Neural crest cell (in vitro differentiated cells): Measurements from ENCODE around the gene PNPLA7. TPM values are rescaled to one million over a fixed set of nuclear protein-coding genes. Genes with fewer than 3 reads are reported as not detected.
A peak's percentile ranks its signal among the peaks of the same experiment; 100 is the strongest.
"Not testable (repeated sequence)": the region's sequence is repeated elsewhere in the genome, so short reads cannot be mapped to it uniquely, and the experiment has no call there.

Source experiments
- DNase-seq: peaks from one replicate; pipeline ENCODE4 v3.0.0; 2021; ENCODE audit warnings: low read depth, mixed read lengths, low spot score
- H3K27ac Mint-ChIP-seq: one replicate; pipeline ENCODE4 v1.8.0; 2021; ENCODE audit warnings: mild to moderate bottlenecking, mixed read lengths; ENCODE audit not compliant: unreplicated experiment
- H3K27me3 Mint-ChIP-seq: 2 replicates; pipeline ENCODE4 v1.8.0; 2021; ENCODE audit warnings: low read depth, mild to moderate bottlenecking, mixed read lengths
- H3K36me3 Mint-ChIP-seq: 2 replicates; pipeline ENCODE4 v1.8.0; 2021; ENCODE audit warnings: low read depth, mild to moderate bottlenecking, mixed read lengths
- H3K4me1 Mint-ChIP-seq: 2 replicates; pipeline ENCODE4 v1.8.0; 2021; ENCODE audit warnings: mixed read lengths
- H3K4me3 Mint-ChIP-seq: one replicate; pipeline ENCODE4 v1.8.0; 2021; ENCODE audit warnings: mild to moderate bottlenecking, mixed read lengths
- H3K9me3 Mint-ChIP-seq: 2 replicates; pipeline ENCODE4 v1.8.0; 2021; ENCODE audit warnings: mixed read lengths
- total RNA-seq: library from RNA; stranded (reverse); gene quantifications from 2 replicates; pipeline ENCODE4 v1.2.1, GENCODE V29; 2021
- TF ChIP-seq, protein P1 (sequence below): fragments of 200-600 bp; sonication (generic); conservative IDR thresholded peaks from 2 replicates; pipeline ENCODE4 v1.5.0; 2021; ENCODE audit warnings: antibody characterized with exemption, mild to moderate bottlenecking

PNPLA7 gene
- total RNA-seq, 1 donor from 2014 or later, result 2.2 TPM

DNA sequence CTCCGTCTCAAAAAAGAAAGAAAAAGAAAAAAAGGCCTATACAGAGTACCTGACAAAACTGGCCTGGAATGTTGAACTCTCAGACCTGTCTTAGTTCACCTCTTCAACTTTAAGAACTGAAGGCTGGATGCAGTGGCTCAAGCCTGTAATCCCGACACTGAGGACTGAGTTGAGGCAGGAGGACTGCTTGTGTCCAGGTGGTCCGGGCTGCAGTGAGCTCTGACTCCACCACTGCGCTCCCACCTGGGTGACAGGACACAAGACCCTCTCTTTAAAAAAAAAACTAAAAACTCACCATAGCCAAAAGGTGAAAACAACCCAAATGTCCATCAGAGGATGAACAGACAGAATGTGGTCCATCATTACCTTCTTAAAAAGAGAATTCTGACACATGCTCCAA, 7.9 kb upstream of the PNPLA7 start:
- no peak for DNase-seq
- H3K27ac Mint-ChIP-seq, result no peak overlapping the region
- H3K27me3 Mint-ChIP-seq, result no peaks in the 10 kb centered on the region
- TF ChIP-seq, protein P1, sequence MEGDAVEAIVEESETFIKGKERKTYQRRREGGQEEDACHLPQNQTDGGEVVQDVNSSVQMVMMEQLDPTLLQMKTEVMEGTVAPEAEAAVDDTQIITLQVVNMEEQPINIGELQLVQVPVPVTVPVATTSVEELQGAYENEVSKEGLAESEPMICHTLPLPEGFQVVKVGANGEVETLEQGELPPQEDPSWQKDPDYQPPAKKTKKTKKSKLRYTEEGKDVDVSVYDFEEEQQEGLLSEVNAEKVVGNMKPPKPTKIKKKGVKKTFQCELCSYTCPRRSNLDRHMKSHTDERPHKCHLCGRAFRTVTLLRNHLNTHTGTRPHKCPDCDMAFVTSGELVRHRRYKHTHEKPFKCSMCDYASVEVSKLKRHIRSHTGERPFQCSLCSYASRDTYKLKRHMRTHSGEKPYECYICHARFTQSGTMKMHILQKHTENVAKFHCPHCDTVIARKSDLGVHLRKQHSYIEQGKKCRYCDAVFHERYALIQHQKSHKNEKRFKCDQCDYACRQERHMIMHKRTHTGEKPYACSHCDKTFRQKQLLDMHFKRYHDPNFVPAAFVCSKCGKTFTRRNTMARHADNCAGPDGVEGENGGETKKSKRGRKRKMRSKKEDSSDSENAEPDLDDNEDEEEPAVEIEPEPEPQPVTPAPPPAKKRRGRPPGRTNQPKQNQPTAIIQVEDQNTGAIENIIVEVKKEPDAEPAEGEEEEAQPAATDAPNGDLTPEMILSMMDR, result no peak
- peaks cover 26% of the 10 kb centered on the region for H3K36me3 Mint-ChIP-seq
- H3K9me3 Mint-ChIP-seq, result no peaks in the 10 kb centered on the region
- H3K4me1 Mint-ChIP-seq, result no peaks in the 10 kb centered on the region
- H3K4me3 Mint-ChIP-seq, result no peak overlapping the region

- peak overlapping the region; percentile 12 for H3K4me3 Mint-ChIP-seq
- peaks cover 18% of the 10 kb centered on the region for H3K36me3 Mint-ChIP-seq
- H3K27ac Mint-ChIP-seq, result peak overlapping the region; percentile 81
Observed at GRCh38 chr9:137556069-137556838, 6.1 kb upstream of the PNPLA7 start.

DNA sequence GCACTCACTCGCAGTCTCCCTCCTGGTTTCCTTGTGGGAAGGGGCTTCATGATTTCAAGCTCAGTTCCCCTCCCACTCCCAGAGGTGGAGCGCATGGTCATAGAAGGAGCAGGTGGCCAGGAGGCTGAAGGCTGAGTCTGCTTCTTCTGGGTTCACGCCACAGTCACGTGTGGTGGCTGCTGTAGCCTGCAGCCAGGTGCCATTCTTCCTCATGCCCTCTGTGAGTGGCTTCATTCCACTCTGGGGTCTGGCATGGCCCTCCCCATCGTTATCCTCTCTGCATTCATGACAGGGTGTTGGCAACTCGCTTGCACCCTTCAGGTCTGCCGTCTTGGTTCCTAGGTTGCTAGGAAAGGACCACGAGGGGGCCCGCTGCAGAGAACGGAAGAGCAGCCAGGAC, 5.0 kb upstream of the PNPLA7 start:
- Mint-ChIP-seq H3K9me3 (no peaks in the 10 kb centered on the region), H3K27ac (no peak overlapping the region), H3K4me3 (peak overlapping the region; percentile 61), H3K27me3 (peaks cover 1% of the 10 kb centered on the region), H3K4me1 (peaks cover 8% of the 10 kb centered on the region), H3K36me3 (peaks cover 14% of the 10 kb centered on the region)
- TF ChIP-seq, protein P1, result no peak
- DNase-seq, result no peak

More at GRCh38 chr9:137556069-137556838, 6.1 kb upstream of the PNPLA7 start:
- Mint-ChIP-seq H3K4me1 (peaks cover 6% of the 10 kb centered on the region), H3K9me3 (no peaks in the 10 kb centered on the region), H3K27me3 (no peaks in the 10 kb centered on the region)
- TF ChIP-seq, protein P1, result no peak
- DNase-seq, result no peak

- peaks cover 6% of the 10 kb centered on the region for H3K36me3 Mint-ChIP-seq
- peak overlapping the region; percentile 71 for H3K4me3 Mint-ChIP-seq
- H3K27me3 Mint-ChIP-seq, result peaks cover 4% of the 10 kb centered on the region
- no peak for DNase-seq
- peaks cover 14% of the 10 kb centered on the region for H3K4me1 Mint-ChIP-seq
- TF ChIP-seq, protein P1, result no peak
- no peak overlapping the region for H3K27ac Mint-ChIP-seq
- no peaks in the 10 kb centered on the region for H3K9me3 Mint-ChIP-seq
Observed at GRCh38 chr9:137554349-137554748, 4.1 kb upstream of the PNPLA7 start.

- H3K4me3 Mint-ChIP-seq, result peak overlapping the region; percentile 52
Observed at GRCh38 chr9:137553654-137554053, 3.5 kb upstream of the PNPLA7 start.

GRCh38 chr9:137552022-137552768, 2.0 kb upstream of the PNPLA7 start:
- H3K36me3 Mint-ChIP-seq, result peaks cover 6% of the 10 kb centered on the region
- DNase-seq, result peak; percentile 23
- TF ChIP-seq, protein P1, result no peak
- peaks cover 14% of the 10 kb centered on the region for H3K4me1 Mint-ChIP-seq
- peaks cover 4% of the 10 kb centered on the region for H3K27me3 Mint-ChIP-seq
- no peaks in the 10 kb centered on the region for H3K9me3 Mint-ChIP-seq
- H3K4me3 Mint-ChIP-seq, result peak overlapping the region; percentile 91
- peak overlapping the region; percentile 27 for H3K27ac Mint-ChIP-seq

More at GRCh38 chr9:137553654-137554053, 3.5 kb upstream of the PNPLA7 start:
- not testable (repeated sequence) for H3K36me3 Mint-ChIP-seq, H3K9me3 Mint-ChIP-seq, H3K27me3 Mint-ChIP-seq, H3K27ac Mint-ChIP-seq, DNase-seq
- H3K4me1 Mint-ChIP-seq, result peaks cover 14% of the 10 kb centered on the region
